Breast epithelium (tissue), 4 donors: ENCODE data around the gene PARP4. TPM values are rescaled to one million over a fixed set of nuclear protein-coding genes. Genes with fewer than 3 reads are reported as not detected.

Source experiments
- DNase-seq, 2 donors: peaks; one replicate each; pipeline ENCODE4 v3.0.0-alpha.2; 2019; ENCODE audit warnings: low spot score in 2 of 2
- H3K27ac ChIP-seq, 2 donors: fragments of 200-600 bp; sonication (generic) in 1 of 2; one replicate each; pipeline ENCODE4 v1.5.1; 2016 to 2019; ENCODE audit warnings: mild to moderate bottlenecking in 1 of 2
- H3K27me3 ChIP-seq, 2 donors: fragments of 200-600 bp; sonication (generic) in 1 of 2; one replicate each; pipeline versions ENCODE4 v1.5.1 to v1.6.0; 2017 to 2019; ENCODE audit warnings: control low read depth in 1 of 2, mild to moderate bottlenecking in 1 of 2
- H3K36me3 ChIP-seq: fragments of 200-600 bp; one replicate; pipeline ENCODE4 v1.5.1; 2019
- H3K4me1 ChIP-seq, 2 donors: fragments of 200-600 bp; sonication (generic); one replicate each; pipeline ENCODE4 v1.5.1; 2016 to 2019; ENCODE audit warnings: control low read depth in 1 of 2
- H3K4me3 ChIP-seq, 3 donors: fragments of 200-600 bp; sonication (generic); 1 replicate in 2 of 3; 2 replicates in 1 of 3; pipeline ENCODE4 v1.5.1; 2016 to 2019; ENCODE audit warnings: mild to moderate bottlenecking in 3 of 3, moderate library complexity in 2 of 3
- H3K9me3 ChIP-seq, 2 donors: fragments of 200-600 bp; sonication (generic) in 1 of 2; one replicate each; pipeline ENCODE4 v1.5.1; 2016 to 2019; ENCODE audit warnings: control low read depth in 1 of 2
- CTCF ChIP-seq, 3 donors: fragments of 450-650 bp; IDR thresholded peaks; one replicate each; pipeline ENCODE4 v1.5.1; 2016 to 2017; ENCODE audit warnings: antibody characterized with exemption in 3 of 3, mild to moderate bottlenecking in 3 of 3, moderate library complexity in 3 of 3
- POLR2A ChIP-seq: fragments of 450-650 bp; IDR thresholded peaks from one replicate; pipeline ENCODE4 v1.6.1; 2016; ENCODE audit warnings: antibody characterized with exemption, mild to moderate bottlenecking, moderate library complexity
- POLR2AphosphoS5 ChIP-seq, 3 donors: sonication (generic); formaldehyde crosslinking; IDR thresholded peaks; one replicate each; pipeline ENCODE4 v1.6.1; 2017; ENCODE audit warnings: antibody characterized with exemption in 3 of 3
- intact Hi-C: fragments of 100-400 bp; cut with DNase I; formaldehyde crosslinking; loops from one replicate; pipeline ENCODE4 v1.15.1; 2023; ENCODE audit warnings: low total_unique reads
- total RNA-seq, 3 donors: library from RNA; depleted of rRNA; stranded (reverse); fragments of >200 nt; gene quantifications; one replicate each; pipeline ENCODE4 v1.1.0, GENCODE V29; 2016

PARP4 gene
- total RNA-seq, 3 donors from 2014 or later = 54.1 to 67.0 (median 62.5) TPM

GRCh38 chr13:24541127-24541475 lies 28.5 kb upstream of the PARP4 start:
- intact Hi-C loops = no loop called here

GRCh38 chr13:24540236-24541126 lies 27.9 kb upstream of the PARP4 start:
- no peak for DNase-seq
- H3K27me3 ChIP-seq = peaks cover 0 to 15% of the 10 kb centered on the region in 2 donors
- no peaks in the 10 kb centered on the region for H3K4me1 ChIP-seq
- TF ChIP-seq CTCF (IDR thresholded peaks at IDR 0.05) (no peak), POLR2A (no peak), POLR2AphosphoS5 (IDR thresholded peaks at IDR 0.05) (no peak)
- no peak overlapping the region for H3K4me3 ChIP-seq
- intact Hi-C loops = no loop called here
- no peaks in the 10 kb centered on the region for H3K9me3 ChIP-seq
- no peak overlapping the region for H3K27ac ChIP-seq
- no peaks in the 10 kb centered on the region for H3K36me3 ChIP-seq

More at GRCh38 chr13:24541127-24541475, 28.5 kb upstream of the PARP4 start:
- Histone ChIP-seq H3K27ac (no peak overlapping the region), H3K4me3 (peak overlapping the region; percentile 37 to 68 (median 48)), H3K36me3 (no peaks in the 10 kb centered on the region), H3K4me1 (no peaks in the 10 kb centered on the region), H3K9me3 (no peaks in the 10 kb centered on the region), H3K27me3 (peaks cover 0 to 15% of the 10 kb centered on the region in 2 donors)
- no peak for TF ChIP-seq POLR2AphosphoS5 (IDR thresholded peaks at IDR 0.05)
- DNase-seq = no peak

GRCh38 chr13:24539500-24540165 lies 27.1 kb upstream of the PARP4 start:
- no peak overlapping the region for H3K4me3 ChIP-seq
- DNase-seq = no peak
- no peak overlapping the region for H3K27ac ChIP-seq
- intact Hi-C loops = no loop called here
- no peak for TF ChIP-seq POLR2A
- no peak for TF ChIP-seq CTCF (IDR thresholded peaks at IDR 0.05)
- no peak for TF ChIP-seq POLR2AphosphoS5 (IDR thresholded peaks at IDR 0.05)
- no peaks in the 10 kb centered on the region for H3K9me3 ChIP-seq
- peaks cover 0 to 15% of the 10 kb centered on the region in 2 donors for H3K27me3 ChIP-seq
- no peaks in the 10 kb centered on the region for H3K36me3 ChIP-seq
- no peaks in the 10 kb centered on the region for H3K4me1 ChIP-seq

GRCh38 chr13:24529478-24529877 lies 16.9 kb upstream of the PARP4 start:
- Histone ChIP-seq H3K4me1 (no peaks in the 10 kb centered on the region), H3K9me3 (no peaks in the 10 kb centered on the region), H3K27me3 (peaks cover 0 to 15% of the 10 kb centered on the region in 2 donors), H3K36me3 (no peaks in the 10 kb centered on the region), H3K4me3 (no peak overlapping the region), H3K27ac (no peak overlapping the region)
- intact Hi-C loops = no loop called here
- no peak for TF ChIP-seq POLR2A
- no peak for TF ChIP-seq POLR2AphosphoS5 (IDR thresholded peaks at IDR 0.05)
- TF ChIP-seq CTCF (IDR thresholded peaks at IDR 0.05) = no peak
- DNase-seq = no peak

- no peak overlapping the region for H3K4me3 ChIP-seq
- H3K36me3 ChIP-seq = no peaks in the 10 kb centered on the region
- no peaks in the 10 kb centered on the region for H3K9me3 ChIP-seq
- no peaks in the 10 kb centered on the region for H3K4me1 ChIP-seq
- intact Hi-C loops = no loop called here
- no peak overlapping the region for H3K27ac ChIP-seq
- no peak for DNase-seq
- peaks cover 0 to 15% of the 10 kb centered on the region in 2 donors for H3K27me3 ChIP-seq
- TF ChIP-seq POLR2AphosphoS5 (IDR thresholded peaks at IDR 0.05) = no peak
Measured at GRCh38 chr13:24528816-24529398, 16.3 kb upstream of the PARP4 start.
